Measurements from ENCODE around the gene FMR1.

DNA sequence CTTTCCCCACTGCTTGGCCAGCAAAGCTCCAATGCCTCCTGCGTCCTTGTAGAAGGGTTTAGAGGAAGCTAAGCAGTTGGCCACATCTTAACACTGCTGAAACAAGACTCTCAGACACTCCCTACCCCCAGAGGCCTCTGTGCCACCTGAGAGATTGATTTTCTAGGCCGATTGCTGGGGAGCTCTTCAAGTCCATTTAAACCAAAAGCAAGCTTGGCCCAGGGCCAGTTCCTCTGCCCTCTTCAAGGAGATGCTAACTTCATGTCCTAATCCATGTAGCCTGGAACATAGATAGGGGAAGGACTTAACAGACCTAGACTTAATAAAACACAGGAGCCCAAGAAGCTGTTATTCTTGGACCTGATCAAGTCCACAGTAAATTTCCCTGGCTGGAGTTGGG lies 42.3 kb downstream of the FMR1 start:
- TF ChIP-seq RAD21 (IDR thresholded peaks at IDR 0.05; ENCODE audit: low read depth) (no peak), CEBPB (IDR thresholded peaks at IDR 0.05) (no peak)
